ENCODE measurements around the gene PLA2R1.

PLA2R1 gene

GRCh38 chr2:159897720-159898119 is 164.7 kb downstream of the PLA2R1 start:
- DNase-seq (ENCODE audit: low spot score) (no peak), FAIRE-seq (no peak)

DNA sequence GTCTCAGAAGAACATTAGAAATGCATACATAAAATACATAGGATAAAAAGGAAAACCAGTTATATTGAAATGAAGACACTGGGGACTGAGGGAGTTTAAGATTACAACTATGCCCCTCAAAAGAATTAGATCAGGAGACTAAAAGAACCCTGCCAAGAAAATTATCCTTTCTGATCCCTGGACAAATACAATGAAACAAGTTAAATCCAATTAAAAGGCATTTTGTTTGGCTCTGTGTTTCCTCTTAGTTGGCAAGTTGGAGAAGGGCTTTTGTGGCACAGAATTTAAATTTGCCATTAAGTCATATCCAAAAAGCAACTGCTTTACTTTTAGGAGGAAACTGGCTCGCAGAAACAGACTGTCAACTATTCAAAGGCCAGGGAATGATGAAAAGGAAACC is 165.3 kb downstream of the PLA2R1 start:
- FAIRE-seq = no peak
- DNase-seq (ENCODE audit: low spot score) = no peak

DNA sequence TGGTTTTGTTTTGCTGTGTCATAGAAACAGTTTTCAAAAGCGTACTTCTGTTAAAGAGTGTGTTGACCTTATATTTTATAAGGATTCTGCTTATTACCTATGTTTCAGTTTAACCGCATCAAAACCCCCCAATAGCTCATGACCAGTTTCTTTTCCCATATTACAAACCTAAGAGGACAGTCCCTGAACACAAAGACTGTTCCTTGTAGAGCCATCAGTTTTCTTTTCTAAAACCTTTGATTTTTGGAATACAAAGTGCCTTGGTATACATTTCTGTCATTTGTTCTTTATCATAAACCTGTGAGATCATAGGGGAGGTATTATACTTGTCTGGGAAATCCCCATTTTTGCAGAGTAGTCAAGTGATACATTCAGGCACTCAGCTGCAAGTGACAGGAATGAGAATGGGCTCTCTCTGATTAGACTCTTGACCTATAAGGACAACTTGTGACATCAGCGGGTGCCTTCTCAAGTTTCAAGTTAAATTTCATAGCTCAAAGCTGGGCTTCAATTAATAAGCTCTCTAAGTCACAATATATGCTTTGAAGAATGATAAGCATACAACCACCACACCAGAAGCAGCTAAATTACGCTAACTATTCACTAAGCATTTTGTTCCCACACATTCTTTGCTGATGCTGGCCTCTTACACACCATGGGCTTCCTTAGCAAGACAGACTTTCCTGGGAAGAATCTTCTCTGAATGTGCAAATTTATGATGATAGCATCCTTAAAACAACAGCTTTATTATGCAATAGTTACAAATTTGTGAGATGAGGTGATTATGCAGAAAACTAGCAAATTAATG is 167.0 kb downstream of the PLA2R1 start:
- no peak for FAIRE-seq
- no peak for DNase-seq (ENCODE audit: low spot score)

- no peak for FAIRE-seq
- no peak for DNase-seq (ENCODE audit: low spot score)
Observed at GRCh38 chr2:159894145-159894838, 168.1 kb downstream of the PLA2R1 start.

- no peak for DNase-seq (ENCODE audit: low spot score)
- FAIRE-seq = no peak
Observed at GRCh38 chr2:159892990-159893810, 169.2 kb downstream of the PLA2R1 start.

DNA sequence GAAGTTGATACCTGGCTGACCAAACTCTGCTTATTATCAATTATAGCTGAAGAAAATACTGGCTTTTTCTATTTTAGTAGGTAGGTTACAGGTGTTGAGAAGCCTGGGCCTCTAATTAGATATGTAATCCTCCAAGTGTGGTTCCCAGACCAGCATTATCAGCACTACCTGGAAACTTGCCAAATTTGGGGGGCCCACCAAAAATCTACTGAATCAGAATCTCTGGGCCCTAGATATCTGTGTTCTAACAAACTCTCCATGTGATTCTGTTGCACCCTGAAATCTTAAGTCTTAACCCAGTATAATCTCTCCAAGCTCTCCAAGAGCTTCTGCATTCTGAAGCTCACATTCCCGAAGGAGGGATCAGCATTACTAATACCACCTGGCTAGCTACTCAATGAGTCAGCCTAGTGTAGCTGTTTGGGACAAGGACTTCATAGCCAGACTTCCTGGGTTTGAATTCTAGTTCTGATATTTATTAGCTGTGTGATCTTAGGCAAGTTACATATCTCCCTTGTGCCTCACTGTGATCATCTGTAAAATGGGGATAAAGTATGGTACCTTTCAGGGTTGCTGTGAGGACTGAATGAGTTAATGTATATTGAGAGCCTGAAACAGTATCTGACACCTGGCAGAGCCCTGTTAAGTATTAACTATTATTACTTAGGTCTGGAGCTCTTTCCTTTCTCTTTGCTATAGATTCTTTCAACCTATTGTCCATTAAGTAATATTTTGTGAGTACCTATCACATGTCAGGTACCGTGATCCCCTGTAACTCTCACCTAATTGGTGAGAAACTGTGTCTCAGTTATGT is 170.3 kb downstream of the PLA2R1 start:
- FAIRE-seq (peak; percentile 88), DNase-seq (ENCODE audit: low spot score) (peak; percentile 76)

DNA sequence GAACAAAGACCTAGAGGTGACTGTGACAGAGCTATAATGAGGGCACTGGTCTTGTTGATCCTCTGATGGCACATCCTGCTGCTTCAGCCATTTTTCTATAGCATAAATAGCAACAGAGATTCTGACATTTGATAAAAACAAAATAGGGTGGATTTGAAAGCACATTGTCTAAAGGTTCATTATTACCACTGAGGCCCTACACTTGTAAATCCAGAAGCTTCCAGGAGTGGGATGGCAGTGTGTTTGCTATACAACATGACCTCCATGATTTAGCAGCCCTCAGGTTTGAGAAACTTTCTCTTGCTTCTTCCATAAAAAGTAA is 171.2 kb downstream of the PLA2R1 start:
- FAIRE-seq (no peak), DNase-seq (ENCODE audit: low spot score) (no peak)

DNA sequence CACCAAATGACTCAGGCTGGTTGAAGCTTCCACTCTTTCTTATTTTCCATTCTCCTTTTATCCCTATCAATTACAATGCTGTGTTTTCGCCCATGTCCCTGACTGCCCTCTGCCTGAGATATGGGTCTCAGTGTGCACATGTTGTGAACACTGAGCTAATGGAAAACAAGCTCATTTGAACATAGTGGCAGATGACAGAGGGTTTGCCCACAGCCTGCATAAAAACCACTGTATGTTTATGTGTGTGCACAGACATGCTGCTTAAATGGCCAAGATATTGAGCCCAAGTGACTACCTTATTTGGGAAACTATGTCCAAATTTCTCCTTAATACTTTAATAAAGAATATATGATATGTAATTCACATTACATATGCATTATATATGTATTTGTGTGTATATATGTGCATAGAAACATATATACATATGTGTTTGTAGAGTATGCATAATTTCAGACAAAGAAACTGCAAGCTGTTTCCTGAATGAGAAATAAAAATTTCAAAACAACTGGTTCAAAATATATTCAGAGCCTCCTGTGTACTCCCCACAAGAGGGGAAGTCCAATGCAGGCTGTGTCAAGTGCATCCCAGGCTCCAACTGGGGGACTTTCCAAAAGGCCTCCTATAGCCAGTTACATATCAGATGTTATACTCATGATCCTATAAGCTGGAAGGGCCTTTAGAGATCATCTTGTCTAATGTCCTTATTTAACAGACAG is 171.7 kb downstream of the PLA2R1 start:
- no peak for FAIRE-seq
- DNase-seq (ENCODE audit: low spot score) = no peak

DNA sequence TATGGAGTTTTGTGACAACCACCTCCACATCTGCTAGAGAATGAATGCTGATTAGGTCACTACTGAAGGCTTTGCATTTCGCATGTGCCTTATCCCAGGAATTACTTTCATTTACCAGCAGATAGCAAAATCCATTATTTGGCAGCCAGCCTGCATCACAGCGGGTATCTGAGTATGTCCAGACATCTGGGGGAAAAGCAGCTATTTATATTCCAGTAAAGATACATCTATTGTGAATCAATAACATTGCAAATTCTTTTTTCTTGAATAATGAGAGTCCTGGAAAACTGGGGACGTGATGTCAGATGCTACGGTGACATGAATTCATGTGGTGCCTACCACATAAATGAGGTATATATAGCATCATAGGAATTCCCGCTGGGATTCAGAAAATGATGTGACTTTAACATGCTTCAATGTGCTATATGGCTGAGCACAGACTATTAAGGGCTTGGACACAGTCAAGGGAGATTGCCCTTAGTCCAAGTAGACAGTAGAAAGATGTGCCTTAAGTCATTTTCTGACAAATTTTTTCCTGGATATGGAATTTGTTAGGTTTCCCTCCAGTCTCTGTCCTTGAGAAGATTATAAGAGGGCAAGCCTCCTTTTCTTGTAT is 180.2 kb downstream of the PLA2R1 start:
- DNase-seq (ENCODE audit: low spot score) (no peak), FAIRE-seq (no peak)
